ENCODE measurements around the gene ATP10D. TPM values are rescaled to one million over a fixed set of nuclear protein-coding genes. Genes with fewer than 3 reads are reported as not detected.
"Not testable (repeated sequence)": the region's sequence is repeated elsewhere in the genome, so short reads cannot be mapped to it uniquely, and the experiment has no call there.

ATP10D gene
- total RNA-seq, 1 donor from 2014 or later = 36.2 TPM

- TF ChIP-seq, protein P1, sequence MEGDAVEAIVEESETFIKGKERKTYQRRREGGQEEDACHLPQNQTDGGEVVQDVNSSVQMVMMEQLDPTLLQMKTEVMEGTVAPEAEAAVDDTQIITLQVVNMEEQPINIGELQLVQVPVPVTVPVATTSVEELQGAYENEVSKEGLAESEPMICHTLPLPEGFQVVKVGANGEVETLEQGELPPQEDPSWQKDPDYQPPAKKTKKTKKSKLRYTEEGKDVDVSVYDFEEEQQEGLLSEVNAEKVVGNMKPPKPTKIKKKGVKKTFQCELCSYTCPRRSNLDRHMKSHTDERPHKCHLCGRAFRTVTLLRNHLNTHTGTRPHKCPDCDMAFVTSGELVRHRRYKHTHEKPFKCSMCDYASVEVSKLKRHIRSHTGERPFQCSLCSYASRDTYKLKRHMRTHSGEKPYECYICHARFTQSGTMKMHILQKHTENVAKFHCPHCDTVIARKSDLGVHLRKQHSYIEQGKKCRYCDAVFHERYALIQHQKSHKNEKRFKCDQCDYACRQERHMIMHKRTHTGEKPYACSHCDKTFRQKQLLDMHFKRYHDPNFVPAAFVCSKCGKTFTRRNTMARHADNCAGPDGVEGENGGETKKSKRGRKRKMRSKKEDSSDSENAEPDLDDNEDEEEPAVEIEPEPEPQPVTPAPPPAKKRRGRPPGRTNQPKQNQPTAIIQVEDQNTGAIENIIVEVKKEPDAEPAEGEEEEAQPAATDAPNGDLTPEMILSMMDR (IDR thresholded peaks at IDR 0.05) = no peak
- Mint-ChIP-seq H3K36me3 (ENCODE audit: unreplicated experiment) (peaks cover 53% of the 10 kb centered on the region), H3K4me1 (ENCODE audit: unreplicated experiment) (peaks cover 7% of the 10 kb centered on the region), H3K27me3 (ENCODE audit: unreplicated experiment) (no peaks in the 10 kb centered on the region), H3K4me3 (ENCODE audit: unreplicated experiment) (no peak overlapping the region), H3K27ac (ENCODE audit: unreplicated experiment) (no peak overlapping the region), H3K9me3 (ENCODE audit: unreplicated experiment) (peaks cover 20% of the 10 kb centered on the region)
- DNase-seq (ENCODE audit: extremely low spot score, unreplicated experiment) = no peak
These were observed 51.9 kb downstream of the ATP10D start for GRCh38 chr4:47536966-47537365.

DNA sequence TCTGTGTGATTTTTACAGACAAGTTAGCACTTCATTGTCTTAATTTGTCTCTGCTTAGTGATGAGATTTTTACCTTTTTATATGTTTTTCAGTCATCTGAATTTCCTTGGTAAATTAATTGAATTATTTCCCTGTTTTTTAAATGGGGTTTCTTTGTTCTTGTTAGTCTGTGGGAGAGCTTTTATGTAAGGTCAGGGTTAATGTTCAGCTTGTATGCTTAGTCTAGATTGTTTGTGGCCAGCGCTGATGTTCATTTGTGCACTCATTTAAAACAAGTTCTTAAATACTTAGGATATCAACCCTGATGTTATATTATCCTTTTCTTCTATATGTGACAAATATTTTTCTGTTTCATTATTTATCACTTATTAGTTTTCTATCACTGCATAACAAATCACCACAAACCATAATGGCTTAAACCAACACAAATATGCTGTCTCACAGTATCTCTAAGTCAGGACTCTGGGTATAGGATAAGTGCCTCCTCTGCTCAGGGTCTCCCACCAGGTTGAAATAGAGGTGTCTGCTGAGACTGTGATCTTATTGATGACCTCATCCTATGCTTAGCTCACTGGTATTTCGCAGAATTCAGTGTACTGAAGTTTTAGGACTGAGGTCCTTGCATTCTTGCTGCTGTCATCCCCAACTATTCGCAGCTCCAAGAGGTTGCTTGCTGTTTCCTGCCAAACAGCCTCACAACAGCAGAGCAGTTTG lies 53.2 kb downstream of the ATP10D start:
- TF ChIP-seq, protein P1 (IDR thresholded peaks at IDR 0.05) = no peak
- Mint-ChIP-seq H3K4me3 (ENCODE audit: unreplicated experiment) (no peak overlapping the region), H3K36me3 (ENCODE audit: unreplicated experiment) (peaks cover 55% of the 10 kb centered on the region), H3K9me3 (ENCODE audit: unreplicated experiment) (peaks cover 20% of the 10 kb centered on the region), H3K27me3 (ENCODE audit: unreplicated experiment) (no peaks in the 10 kb centered on the region), H3K27ac (ENCODE audit: unreplicated experiment) (no peak overlapping the region), H3K4me1 (ENCODE audit: unreplicated experiment) (no peaks in the 10 kb centered on the region)
- DNase-seq (ENCODE audit: extremely low spot score, unreplicated experiment) = no peak

GRCh38 chr4:47538825-47539154 lies 53.7 kb downstream of the ATP10D start:
- TF ChIP-seq, protein P1 (IDR thresholded peaks at IDR 0.05) = no peak
- Mint-ChIP-seq H3K4me1 (ENCODE audit: unreplicated experiment) (no peaks in the 10 kb centered on the region), H3K4me3 (ENCODE audit: unreplicated experiment) (no peak overlapping the region), H3K9me3 (ENCODE audit: unreplicated experiment) (peaks cover 20% of the 10 kb centered on the region), H3K27me3 (ENCODE audit: unreplicated experiment) (no peaks in the 10 kb centered on the region), H3K36me3 (ENCODE audit: unreplicated experiment) (peaks cover 53% of the 10 kb centered on the region), H3K27ac (ENCODE audit: unreplicated experiment) (no peak overlapping the region)
- no peak for DNase-seq (ENCODE audit: extremely low spot score, unreplicated experiment)

DNA sequence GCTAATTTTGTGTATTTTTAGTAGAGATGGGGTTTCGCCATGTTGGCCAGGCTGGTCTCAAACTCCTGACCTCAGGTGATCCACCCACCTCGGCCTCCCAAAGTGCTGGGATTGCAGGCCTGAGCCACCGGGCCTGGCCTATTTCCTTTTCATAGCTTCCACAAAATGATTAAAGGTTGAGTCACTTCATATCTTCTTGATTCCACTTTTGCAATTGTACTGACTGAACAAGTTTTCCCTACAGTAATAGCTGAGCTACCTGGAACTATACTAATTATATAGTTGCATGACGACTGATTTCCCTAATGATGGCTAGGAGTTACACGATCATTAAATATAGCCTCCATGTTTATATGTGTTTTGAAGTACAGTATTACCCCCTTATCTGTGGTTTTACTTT lies 57.6 kb downstream of the ATP10D start:
- H3K9me3 Mint-ChIP-seq (ENCODE audit: unreplicated experiment); H3K4me1 Mint-ChIP-seq (ENCODE audit: unreplicated experiment); H3K27me3 Mint-ChIP-seq (ENCODE audit: unreplicated experiment); DNase-seq (ENCODE audit: extremely low spot score, unreplicated experiment); H3K4me3 Mint-ChIP-seq (ENCODE audit: unreplicated experiment); H3K27ac Mint-ChIP-seq (ENCODE audit: unreplicated experiment): not testable (repeated sequence)
- peaks cover 46% of the 10 kb centered on the region for H3K36me3 Mint-ChIP-seq (ENCODE audit: unreplicated experiment)

DNA sequence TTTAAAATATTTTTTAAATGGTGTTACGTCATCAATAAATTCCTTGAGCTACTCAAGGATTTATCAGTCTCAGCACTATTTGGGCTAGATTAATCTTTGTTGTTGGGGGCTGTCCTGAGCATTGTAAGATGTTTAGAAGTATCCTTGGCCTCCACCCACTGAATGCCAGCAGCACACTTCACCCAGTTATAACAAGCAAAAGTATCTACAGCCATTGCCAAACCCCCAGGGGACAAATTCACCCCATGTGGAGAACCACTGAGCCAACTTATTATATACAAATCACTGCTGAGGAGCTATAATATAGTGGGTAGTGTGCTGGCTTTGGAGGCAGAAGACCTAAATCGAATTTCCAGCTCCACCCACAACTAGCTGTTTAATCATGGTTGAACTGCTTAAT lies 58.3 kb downstream of the ATP10D start:
- Mint-ChIP-seq H3K9me3 (ENCODE audit: unreplicated experiment) (no peaks in the 10 kb centered on the region), H3K27ac (ENCODE audit: unreplicated experiment) (peak overlapping the region; percentile 16), H3K27me3 (ENCODE audit: unreplicated experiment) (no peaks in the 10 kb centered on the region), H3K36me3 (ENCODE audit: unreplicated experiment) (peaks cover 45% of the 10 kb centered on the region), H3K4me3 (ENCODE audit: unreplicated experiment) (no peak overlapping the region), H3K4me1 (ENCODE audit: unreplicated experiment) (no peaks in the 10 kb centered on the region)
- DNase-seq (ENCODE audit: extremely low spot score, unreplicated experiment) = no peak
- TF ChIP-seq, protein P1 (IDR thresholded peaks at IDR 0.05) = no peak

- not testable (repeated sequence) for H3K4me3 Mint-ChIP-seq (ENCODE audit: unreplicated experiment); H3K27ac Mint-ChIP-seq (ENCODE audit: unreplicated experiment); DNase-seq (ENCODE audit: extremely low spot score, unreplicated experiment); H3K9me3 Mint-ChIP-seq (ENCODE audit: unreplicated experiment); H3K27me3 Mint-ChIP-seq (ENCODE audit: unreplicated experiment); H3K4me1 Mint-ChIP-seq (ENCODE audit: unreplicated experiment)
- H3K36me3 Mint-ChIP-seq (ENCODE audit: unreplicated experiment) = peaks cover 64% of the 10 kb centered on the region
These were observed 65.3 kb downstream of the ATP10D start for GRCh38 chr4:47550357-47550756.

Data from osteocyte (in vitro differentiated cells).